DND-41 (cell line): ENCODE results near the gene YIPF1.

Source experiments
- ATAC-seq: fragments of 200-7000 bp; cut with Tn5 transposase; 3 replicates; pipeline ENCODE4 v1.9.1; 2021; ENCODE audit warnings: low read depth; ENCODE audit not compliant: insufficient read depth
- DNase-seq: peaks from one replicate; pipeline ENCODE4 v3.0.0-alpha.2; 2020
- H2AFZ ChIP-seq: 2 replicates; pipeline ENCODE4 v1.6.0; 2012; ENCODE audit warnings: low read depth, low read length
- H3K27ac ChIP-seq: 2 replicates; pipeline ENCODE4 v1.5.1; 2012; ENCODE audit warnings: low read length, inconsistent platforms
- H3K27me3 ChIP-seq: fragments of 200-600 bp; sonication (generic); 2 replicates; pipeline ENCODE4 v1.6.0; 2012; ENCODE audit warnings: low read length, mild to moderate bottlenecking, inconsistent platforms; ENCODE audit not compliant: insufficient read depth, poor library complexity
- H3K36me3 ChIP-seq: 2 replicates; pipeline ENCODE4 v1.5.1; 2012; ENCODE audit warnings: low read length, inconsistent platforms; ENCODE audit not compliant: insufficient read depth
- H3K4me1 ChIP-seq: 2 replicates; pipeline ENCODE4 v1.5.1; 2012; ENCODE audit warnings: mild to moderate bottlenecking, low read length; ENCODE audit not compliant: insufficient read depth
- H3K4me2 ChIP-seq: 2 replicates; pipeline ENCODE4 v1.6.0; 2012; ENCODE audit warnings: mild to moderate bottlenecking, moderate library complexity, low read length, inconsistent platforms; ENCODE audit not compliant: insufficient read depth
- H3K4me3 ChIP-seq, 2 experiments: fragments of 200-600 bp in 1 of 2; shearing (Covaris generic) in 1 of 2; 2 replicates each; pipeline ENCODE4 v1.5.1; 2012 to 2016; ENCODE audit warnings: inconsistent platforms in 2 of 2, low read length in 2 of 2, mild to moderate bottlenecking in 2 of 2, low read depth in 1 of 2, moderate library complexity in 1 of 2
- H3K79me2 ChIP-seq: 2 replicates; pipeline ENCODE4 v1.6.0; 2012; ENCODE audit warnings: low read length, inconsistent platforms; ENCODE audit not compliant: insufficient read depth
- H3K9ac ChIP-seq: 2 replicates; pipeline ENCODE4 v1.6.0; 2012; ENCODE audit warnings: low read depth, mild to moderate bottlenecking, inconsistent platforms, low read length, moderate library complexity
- H3K9me3 ChIP-seq: 2 replicates; pipeline ENCODE4 v1.5.1; 2012; ENCODE audit warnings: low read length, moderate library complexity, mild to moderate bottlenecking, inconsistent platforms; ENCODE audit not compliant: insufficient read depth, severe bottlenecking
- H4K20me1 ChIP-seq: 2 replicates; pipeline ENCODE4 v1.6.0; 2012; ENCODE audit warnings: low read length; ENCODE audit not compliant: insufficient read depth
- EZH2 ChIP-seq: IDR thresholded peaks from 3 replicates; pipeline ENCODE4 v1.6.1; 2012; ENCODE audit warnings: borderline replicate concordance, low read depth, mild to moderate bottlenecking, moderate library complexity, low read length, inconsistent platforms; ENCODE audit not compliant: severe bottlenecking
- TF ChIP-seq, protein P1 (sequence below): IDR thresholded peaks from 2 replicates; pipeline ENCODE4 v1.5.1; 2012; ENCODE audit warnings: borderline replicate concordance, low read length, moderate library complexity, mild to moderate bottlenecking; ENCODE audit not compliant: poor library complexity, severe bottlenecking; ENCODE audit errors: extremely low read depth

YIPF1 gene

DNA sequence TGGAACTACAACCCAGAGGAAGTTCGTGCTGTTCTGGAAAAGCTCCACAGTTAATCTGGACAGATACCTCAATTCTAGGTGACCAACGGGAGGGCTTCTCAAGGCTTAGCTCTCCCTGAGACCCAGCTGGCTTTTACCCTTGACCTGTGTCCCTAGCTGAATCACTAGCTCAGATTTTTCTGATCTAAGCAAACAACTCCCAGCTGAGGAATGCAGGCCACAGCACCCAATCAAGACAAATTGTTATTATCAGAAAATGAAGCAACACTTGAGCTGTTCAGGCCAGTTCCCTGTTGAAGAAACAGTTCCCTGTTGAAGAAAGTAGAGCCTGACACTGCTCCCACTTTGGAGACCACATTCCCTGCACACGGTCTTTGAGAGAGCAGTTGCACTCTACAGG is 20.3 kb upstream of the YIPF1 start:
- Histone ChIP-seq H4K20me1 (no peaks in the 10 kb centered on the region), H3K27ac (no peak overlapping the region), H3K9ac (no peak overlapping the region), H3K4me3 (no peak overlapping the region), H3K79me2 (no peaks in the 10 kb centered on the region), H3K36me3 (peaks cover 16% of the 10 kb centered on the region; the same call in 1 of the 2 replicates), H3K9me3 (no peaks in the 10 kb centered on the region), H3K4me2 (no peak overlapping the region), H3K27me3 (no peaks in the 10 kb centered on the region), H3K4me1 (no peaks in the 10 kb centered on the region), H2AFZ (no peak overlapping the region)
- DNase-seq (no peak), ATAC-seq (no peak)
- TF ChIP-seq, protein P1, sequence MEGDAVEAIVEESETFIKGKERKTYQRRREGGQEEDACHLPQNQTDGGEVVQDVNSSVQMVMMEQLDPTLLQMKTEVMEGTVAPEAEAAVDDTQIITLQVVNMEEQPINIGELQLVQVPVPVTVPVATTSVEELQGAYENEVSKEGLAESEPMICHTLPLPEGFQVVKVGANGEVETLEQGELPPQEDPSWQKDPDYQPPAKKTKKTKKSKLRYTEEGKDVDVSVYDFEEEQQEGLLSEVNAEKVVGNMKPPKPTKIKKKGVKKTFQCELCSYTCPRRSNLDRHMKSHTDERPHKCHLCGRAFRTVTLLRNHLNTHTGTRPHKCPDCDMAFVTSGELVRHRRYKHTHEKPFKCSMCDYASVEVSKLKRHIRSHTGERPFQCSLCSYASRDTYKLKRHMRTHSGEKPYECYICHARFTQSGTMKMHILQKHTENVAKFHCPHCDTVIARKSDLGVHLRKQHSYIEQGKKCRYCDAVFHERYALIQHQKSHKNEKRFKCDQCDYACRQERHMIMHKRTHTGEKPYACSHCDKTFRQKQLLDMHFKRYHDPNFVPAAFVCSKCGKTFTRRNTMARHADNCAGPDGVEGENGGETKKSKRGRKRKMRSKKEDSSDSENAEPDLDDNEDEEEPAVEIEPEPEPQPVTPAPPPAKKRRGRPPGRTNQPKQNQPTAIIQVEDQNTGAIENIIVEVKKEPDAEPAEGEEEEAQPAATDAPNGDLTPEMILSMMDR = no peak
- TF ChIP-seq EZH2 = no peak

DNA sequence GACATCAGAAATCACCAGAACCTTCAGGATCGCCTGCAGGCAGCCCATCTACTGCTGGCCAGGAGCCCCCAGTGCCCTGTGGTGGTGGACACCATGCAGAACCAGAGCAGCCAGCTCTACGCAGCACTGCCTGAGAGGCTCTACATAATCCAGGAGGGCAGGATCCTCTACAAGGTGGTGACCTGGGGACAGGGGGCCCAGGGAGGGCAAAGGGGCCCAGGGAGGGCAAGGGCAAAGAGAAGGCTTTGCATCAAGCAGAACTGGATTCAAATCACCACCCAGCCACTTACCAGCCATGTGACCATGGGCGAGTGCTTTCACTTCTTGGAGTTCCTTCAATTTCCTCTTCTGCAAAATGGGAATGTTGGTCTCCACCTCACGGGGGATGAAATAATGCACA is 16.5 kb upstream of the YIPF1 start:
- TF ChIP-seq, protein P1 = no peak
- TF ChIP-seq EZH2 = no peak
- Histone ChIP-seq H3K4me1 (no peaks in the 10 kb centered on the region), H2AFZ (no peak overlapping the region), H3K27ac (no peak overlapping the region), H3K79me2 (no peaks in the 10 kb centered on the region), H3K36me3 (no peaks in the 10 kb centered on the region), H3K9ac (no peak overlapping the region), H3K9me3 (no peaks in the 10 kb centered on the region), H3K4me3 (no peak overlapping the region), H4K20me1 (no peaks in the 10 kb centered on the region), H3K4me2 (no peak overlapping the region), H3K27me3 (no peaks in the 10 kb centered on the region)
- ATAC-seq (no peak), DNase-seq (no peak)

DNA sequence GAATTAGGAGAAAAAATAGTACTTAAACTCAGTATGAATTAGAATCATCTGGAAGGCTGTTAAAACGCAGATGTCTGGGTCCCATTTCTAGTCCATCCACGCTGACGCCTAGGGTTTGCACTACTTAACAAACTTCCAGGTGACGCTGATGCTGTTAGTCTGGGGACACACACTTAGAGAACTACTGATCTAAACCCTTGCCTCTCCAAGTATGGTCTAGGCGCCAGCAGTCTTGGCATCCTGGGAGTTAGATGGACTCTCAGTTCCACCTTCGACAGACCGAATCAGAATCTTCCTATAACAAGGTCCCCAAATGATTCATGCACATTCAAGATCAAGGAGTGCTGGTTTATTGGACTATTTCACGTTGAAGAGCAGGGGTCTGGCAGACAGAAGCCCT is 15.9 kb upstream of the YIPF1 start:
- no peak for TF ChIP-seq EZH2
- TF ChIP-seq, protein P1 = no peak
- Histone ChIP-seq H3K27ac (no peak overlapping the region), H3K9me3 (no peaks in the 10 kb centered on the region), H3K4me1 (no peaks in the 10 kb centered on the region), H2AFZ (no peak overlapping the region), H3K4me3 (no peak overlapping the region), H3K27me3 (no peaks in the 10 kb centered on the region), H3K9ac (no peak overlapping the region), H3K79me2 (no peaks in the 10 kb centered on the region), H3K36me3 (no peaks in the 10 kb centered on the region), H3K4me2 (no peak overlapping the region), H4K20me1 (no peaks in the 10 kb centered on the region)
- ATAC-seq (no peak), DNase-seq (no peak)
